ENCODE measurements around the gene HOXB6.

- no peak for TF ChIP-seq CTCF (IDR thresholded peaks at IDR 0.05)
- TF ChIP-seq EP300 (IDR thresholded peaks at IDR 0.05), result no peak
Observed at GRCh38 chr17:48620461-48621139, 15.8 kb upstream of the HOXB6 start.

Measured in ovary (tissue), 3 donors.